SW480 (cell line): Measurements from ENCODE around the gene ITGB4.
A peak's percentile ranks its signal among the peaks of the same experiment; 100 is the strongest.
"Not testable (repeated sequence)": the region's sequence is repeated elsewhere in the genome, so short reads cannot be mapped to it uniquely, and the experiment has no call there.

Experiments used
- DNase-seq: peaks from one replicate; pipeline ENCODE4 v3.0.0-alpha.2; 2016; ENCODE audit warnings: low spot score

Gene ITGB4

GRCh38 chr17:75753514-75754377 is 32.5 kb downstream of the ITGB4 start:
- DNase-seq: no peak

- no peak for DNase-seq
Observed at GRCh38 chr17:75754378-75755204, 33.3 kb downstream of the ITGB4 start.

GRCh38 chr17:75755205-75755901 is 34.1 kb downstream of the ITGB4 start:
- no peak for DNase-seq

GRCh38 chr17:75755990-75756389 is 34.7 kb downstream of the ITGB4 start:
- DNase-seq: no peak

- DNase-seq: no peak
Observed at GRCh38 chr17:75756451-75757085, 35.3 kb downstream of the ITGB4 start.

- no peak for DNase-seq
Observed at GRCh38 chr17:75757086-75757681, 35.9 kb downstream of the ITGB4 start.

- DNase-seq: no peak
Observed at GRCh38 chr17:75758131-75758905, 37.1 kb downstream of the ITGB4 start.

GRCh38 chr17:75759457-75759856 is 38.2 kb downstream of the ITGB4 start:
- no peak for DNase-seq

- DNase-seq: not testable (repeated sequence)
Observed at GRCh38 chr17:75759978-75760640, 38.9 kb downstream of the ITGB4 start.

- DNase-seq: no peak
Observed at GRCh38 chr17:75762513-75763268, 41.4 kb downstream of the ITGB4 start.

- no peak for DNase-seq
Observed at GRCh38 chr17:75763269-75763607, 42.0 kb downstream of the ITGB4 start.

GRCh38 chr17:75763613-75764416 is 42.6 kb downstream of the ITGB4 start:
- no peak for DNase-seq

- no peak for DNase-seq
Observed at GRCh38 chr17:75764417-75764710, 43.1 kb downstream of the ITGB4 start.

- DNase-seq: peak; percentile 69
Observed at GRCh38 chr17:75764711-75765421, 43.6 kb downstream of the ITGB4 start, which contains the start of gene GALK1. Gene GALK1, minus strand, starts transcription at chr17:75765192. Its CDS starts 56 bp downstream, at chr17:75765136.

- no peak for DNase-seq
Observed at GRCh38 chr17:75765981-75766380, 44.7 kb downstream of the ITGB4 start.

GRCh38 chr17:75767881-75768280 is 46.6 kb downstream of the ITGB4 start:
- DNase-seq: no peak

GRCh38 chr17:75769536-75769935 is 48.3 kb downstream of the ITGB4 start:
- DNase-seq: no peak
